ENCODE data around the gene JMJD8. TPM values are rescaled to one million over a fixed set of nuclear protein-coding genes. Genes with fewer than 3 reads are reported as not detected.
A peak's percentile ranks its signal among the peaks of the same experiment; 100 is the strongest.

Gene JMJD8
- total and polyA plus RNA-seq, 10 donors = 24.9 to 58.7 (median 35.9) TPM

GRCh38 chr16:668519-669171 is 15.5 kb downstream of the JMJD8 start:
- Histone ChIP-seq H3K4me1 (peaks cover 14 to 45% (median 29%) of the 10 kb centered on the region in 6 donors), H3K27me3 (replicated peaks in 1 of 7) (no peaks in the 10 kb centered on the region), H3K36me3 (peaks cover 0 to 47% (median 43%) of the 10 kb centered on the region in 6 donors), H3K27ac (peak overlapping the region; percentile 75 to 94 (median 90)), H3K9me3 (no peaks in the 10 kb centered on the region), H3K4me3 (peak overlapping the region; percentile 70 to 99 (median 90))
- no peak for TF ChIP-seq POLR2A (IDR thresholded peaks at IDR 0.05)
- no peak for DNase-seq
- 7 to 17% (median 8%) methylated on average over 5 to 50 of the region's 50 CpGs for WGBS, 5 donors
- intact Hi-C loops (cut with DNase I; ENCODE audit: low total_unique reads) = no loop called here

GRCh38 chr16:667780-668518 is 16.2 kb downstream of the JMJD8 start, which contains the start of gene RHOT2:
Gene RHOT2, plus strand, starts transcription at chr16:668132. Its CDS starts 68 bp downstream, at chr16:668200.
- WGBS, 5 donors = 1% methylated on average over 34 to 78 of the region's 78 CpGs
- H3K4me3 ChIP-seq = peak within 1 kb of the TSS; percentile 70 to 99 (median 90)
- peak within 1 kb of the TSS; percentile 75 to 94 (median 90) for H3K27ac ChIP-seq
- peaks cover 14 to 39% (median 27%) of the 10 kb centered on the region in 6 donors for H3K4me1 ChIP-seq
- H3K36me3 ChIP-seq = peaks cover 0 to 40% (median 36%) of the 10 kb centered on the region in 6 donors
- intact Hi-C loops (cut with DNase I; ENCODE audit: low total_unique reads) = no loop called here
- H3K9me3 ChIP-seq = no peaks in the 10 kb centered on the region
- peak; percentile 99 for DNase-seq
- TF ChIP-seq CTCF (IDR thresholded peaks at IDR 0.05 in 8 of 11, conservative IDR thresholded peaks at IDR 0.05 in 3 of 11) = peak in 10 of 11 experiments; percentile 61 to 99 (median 96)
- TF ChIP-seq POLR2A (IDR thresholded peaks at IDR 0.05) = peak in 1 of 3 donors; percentile 41
- TF ChIP-seq POLR2AphosphoS5 (IDR thresholded peaks at IDR 0.05) = peak; percentile 90 to 94 (median 91)
- no peaks in the 10 kb centered on the region for H3K27me3 ChIP-seq (replicated peaks in 1 of 7)

- peak overlapping the region in 6 of 8 donors; percentile 70 to 99 (median 92) for H3K4me3 ChIP-seq
- peak overlapping the region; percentile 75 to 94 (median 90) for H3K27ac ChIP-seq
- H3K9me3 ChIP-seq = no peaks in the 10 kb centered on the region
- H3K4me1 ChIP-seq = peaks cover 14 to 39% (median 27%) of the 10 kb centered on the region in 6 donors
- H3K27me3 ChIP-seq (replicated peaks in 1 of 7) = no peaks in the 10 kb centered on the region
- H3K36me3 ChIP-seq = peaks cover 0 to 33% (median 29%) of the 10 kb centered on the region in 6 donors
- TF ChIP-seq POLR2A (IDR thresholded peaks at IDR 0.05) = no peak
- TF ChIP-seq POLR2AphosphoS5 (IDR thresholded peaks at IDR 0.05) = no peak
- no peak for TF ChIP-seq CTCF (IDR thresholded peaks at IDR 0.05 in 8 of 11, conservative IDR thresholded peaks at IDR 0.05 in 3 of 11)
- WGBS, 5 donors = 83 to 90% (median 89%) methylated on average over 6 to 22 of the region's 22 CpGs
- DNase-seq = peak; percentile 88
- intact Hi-C loops (cut with DNase I; ENCODE audit: low total_unique reads) = no loop called here
Observed at GRCh38 chr16:667113-667779, 16.9 kb downstream of the JMJD8 start.

- 89 to 96% (median 92%) methylated on average over 11 to 13 of the region's 13 CpGs for WGBS, 5 donors
- H3K27ac ChIP-seq = peak overlapping the region in 1 of 8 donors; percentile 94
- H3K9me3 ChIP-seq = no peaks in the 10 kb centered on the region
- H3K4me1 ChIP-seq = peaks cover 14 to 43% (median 28%) of the 10 kb centered on the region in 6 donors
- no peak overlapping the region for H3K4me3 ChIP-seq
- intact Hi-C loops (cut with DNase I; ENCODE audit: low total_unique reads) = no loop called here
- TF ChIP-seq POLR2A (IDR thresholded peaks at IDR 0.05) (no peak), CTCF (IDR thresholded peaks at IDR 0.05 in 8 of 11, conservative IDR thresholded peaks at IDR 0.05 in 3 of 11) (no peak), POLR2AphosphoS5 (IDR thresholded peaks at IDR 0.05) (no peak)
- no peak for DNase-seq
- H3K27me3 ChIP-seq (replicated peaks in 1 of 7) = no peaks in the 10 kb centered on the region
- H3K36me3 ChIP-seq = peaks cover 0 to 26% (median 22%) of the 10 kb centered on the region in 6 donors
Observed at GRCh38 chr16:666572-666971, 17.6 kb downstream of the JMJD8 start.

All from spleen (tissue), 11 donors.